ENCODE results near the gene ORC2.
"Not testable (repeated sequence)": the region's sequence is repeated elsewhere in the genome, so short reads cannot be mapped to it uniquely, and the experiment has no call there.

The ORC2 gene

DNA sequence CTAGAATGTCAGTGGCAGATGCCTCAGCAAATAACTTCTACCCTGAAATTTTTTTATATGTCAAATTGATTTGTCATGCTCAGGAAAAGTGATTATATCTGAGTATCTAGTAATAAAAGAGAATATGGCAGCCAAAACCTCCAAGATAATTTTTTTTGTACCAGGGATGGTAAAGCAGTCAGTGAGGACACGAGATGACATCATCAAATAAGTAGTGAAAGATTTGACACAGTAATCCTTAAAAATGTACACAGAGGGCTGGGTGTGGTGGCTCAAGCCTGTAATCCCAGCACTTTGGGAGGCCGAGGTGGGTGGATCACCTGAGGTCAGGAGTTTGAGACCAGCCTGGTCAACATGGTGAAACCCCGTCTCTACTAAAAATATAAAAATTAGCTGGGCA is 6.6 kb upstream of the ORC2 start:
- not testable (repeated sequence) for H3K27me3 ChIP-seq (ENCODE audit: control insufficient read depth in 5 of 5, insufficient read depth in 4 of 5, low read length in 5 of 5); H3K9ac ChIP-seq (ENCODE audit: low read length in 5 of 5); H3K9me3 ChIP-seq (ENCODE audit: control insufficient read depth in 5 of 5, low read length in 5 of 5); H3K27ac ChIP-seq (ENCODE audit: low read depth, low read length); H3K4me3 ChIP-seq (ENCODE audit: low read depth in 1 of 5, low read length in 5 of 5); H3K36me3 ChIP-seq (ENCODE audit: control insufficient read depth in 5 of 5, insufficient read depth in 5 of 5, low read length in 5 of 5)
- H3K4me1 ChIP-seq (ENCODE audit: control insufficient read depth in 5 of 5, insufficient read depth in 5 of 5, low read length in 5 of 5) = peaks cover 0 to 10% (median 5%) of the 10 kb centered on the region in 5 donors

DNA sequence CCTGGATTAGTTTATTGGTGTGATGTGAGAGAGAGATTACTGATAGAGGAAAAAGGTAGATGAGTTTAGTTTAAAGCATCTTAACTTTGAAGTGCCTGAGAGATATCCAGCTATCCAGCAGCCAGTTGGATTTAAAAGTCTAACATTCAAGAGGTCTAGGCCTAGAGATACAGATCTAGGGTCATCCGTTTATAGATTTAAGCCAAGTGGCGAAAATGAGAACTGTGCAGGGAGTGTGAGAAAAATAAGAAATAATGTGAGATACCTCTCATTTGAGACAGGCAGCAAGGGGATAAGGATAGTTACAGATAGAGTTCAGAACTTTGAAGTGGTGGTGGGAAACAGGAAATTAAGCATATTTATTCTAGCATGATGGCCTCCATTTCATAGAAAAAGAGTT is 5.3 kb upstream of the ORC2 start:
- H3K9me3 ChIP-seq (ENCODE audit: control insufficient read depth in 5 of 5, low read length in 5 of 5) = no peaks in the 10 kb centered on the region
- H3K4me1 ChIP-seq (ENCODE audit: control insufficient read depth in 5 of 5, insufficient read depth in 5 of 5, low read length in 5 of 5) = peaks cover 0 to 19% (median 12%) of the 10 kb centered on the region in 5 donors
- H3K27me3 ChIP-seq (ENCODE audit: control insufficient read depth in 5 of 5, insufficient read depth in 4 of 5, low read length in 5 of 5) = no peaks in the 10 kb centered on the region
- no peak overlapping the region for H3K27ac ChIP-seq (ENCODE audit: low read depth, low read length)
- H3K4me3 ChIP-seq (ENCODE audit: low read depth in 1 of 5, low read length in 5 of 5) = no peak overlapping the region
- peaks cover 0 to 9% (median 0%) of the 10 kb centered on the region in 5 donors for H3K36me3 ChIP-seq (ENCODE audit: control insufficient read depth in 5 of 5, insufficient read depth in 5 of 5, low read length in 5 of 5)
- no peak overlapping the region for H3K9ac ChIP-seq (ENCODE audit: low read length in 5 of 5)

DNA sequence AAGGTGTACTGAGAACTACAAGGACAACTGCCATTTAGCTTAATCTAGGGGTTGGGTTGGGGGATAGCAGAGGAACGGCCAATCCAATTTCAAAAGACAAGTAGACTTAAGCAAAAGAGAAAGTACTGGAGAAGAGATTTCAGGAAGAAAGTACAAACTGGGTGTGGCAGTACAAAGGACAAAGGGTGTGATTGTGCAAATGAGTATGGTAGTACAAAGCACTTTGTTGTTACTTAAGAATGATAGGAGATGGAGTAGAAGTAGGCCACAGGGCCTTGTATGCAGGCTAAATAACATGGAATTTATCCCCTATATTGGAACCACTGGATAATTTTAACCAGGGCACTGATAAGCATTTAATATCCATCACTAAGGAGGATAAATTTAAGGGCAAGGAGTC is 4.7 kb upstream of the ORC2 start:
- peaks cover 0 to 9% (median 0%) of the 10 kb centered on the region in 5 donors for H3K36me3 ChIP-seq (ENCODE audit: control insufficient read depth in 5 of 5, insufficient read depth in 5 of 5, low read length in 5 of 5)
- H3K27me3 ChIP-seq (ENCODE audit: control insufficient read depth in 5 of 5, insufficient read depth in 4 of 5, low read length in 5 of 5) = no peaks in the 10 kb centered on the region
- no peak overlapping the region for H3K9ac ChIP-seq (ENCODE audit: low read length in 5 of 5)
- no peak overlapping the region for H3K4me3 ChIP-seq (ENCODE audit: low read depth in 1 of 5, low read length in 5 of 5)
- H3K9me3 ChIP-seq (ENCODE audit: control insufficient read depth in 5 of 5, low read length in 5 of 5) = no peaks in the 10 kb centered on the region
- no peak overlapping the region for H3K27ac ChIP-seq (ENCODE audit: low read depth, low read length)
- peaks cover 0 to 20% (median 12%) of the 10 kb centered on the region in 5 donors for H3K4me1 ChIP-seq (ENCODE audit: control insufficient read depth in 5 of 5, insufficient read depth in 5 of 5, low read length in 5 of 5)

DNA sequence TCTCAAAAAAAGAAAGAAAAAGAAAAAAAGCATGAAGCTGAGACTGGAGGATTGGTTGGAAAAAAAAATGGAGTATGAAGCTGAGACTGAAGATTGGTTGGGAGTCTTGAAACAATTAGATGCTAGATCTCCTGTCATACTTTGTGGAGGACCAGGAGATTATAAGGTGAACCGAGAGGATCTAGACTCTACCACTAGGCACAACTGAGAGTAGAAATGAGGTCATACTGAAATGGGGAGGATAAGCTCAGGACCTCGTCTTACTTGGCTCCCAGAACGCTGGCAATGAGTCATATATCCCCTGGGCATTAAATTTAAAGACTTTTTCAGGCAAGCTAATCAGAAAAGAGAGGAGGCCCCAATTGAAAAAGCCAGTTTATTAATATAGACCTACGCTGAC is 3.3 kb upstream of the ORC2 start:
- Histone ChIP-seq H3K4me3 (ENCODE audit: low read depth in 1 of 5, low read length in 5 of 5) (no peak overlapping the region), H3K9me3 (ENCODE audit: control insufficient read depth in 5 of 5, low read length in 5 of 5) (no peaks in the 10 kb centered on the region), H3K36me3 (ENCODE audit: control insufficient read depth in 5 of 5, insufficient read depth in 5 of 5, low read length in 5 of 5) (peaks cover 0 to 4% (median 0%) of the 10 kb centered on the region in 5 donors), H3K27me3 (ENCODE audit: control insufficient read depth in 5 of 5, insufficient read depth in 4 of 5, low read length in 5 of 5) (no peaks in the 10 kb centered on the region), H3K9ac (ENCODE audit: low read length in 5 of 5) (peak overlapping the region in 1 of 5 donors; percentile 8), H3K4me1 (ENCODE audit: control insufficient read depth in 5 of 5, insufficient read depth in 5 of 5, low read length in 5 of 5) (peaks cover 6 to 33% (median 26%) of the 10 kb centered on the region in 5 donors), H3K27ac (ENCODE audit: low read depth, low read length) (no peak overlapping the region)

DNA sequence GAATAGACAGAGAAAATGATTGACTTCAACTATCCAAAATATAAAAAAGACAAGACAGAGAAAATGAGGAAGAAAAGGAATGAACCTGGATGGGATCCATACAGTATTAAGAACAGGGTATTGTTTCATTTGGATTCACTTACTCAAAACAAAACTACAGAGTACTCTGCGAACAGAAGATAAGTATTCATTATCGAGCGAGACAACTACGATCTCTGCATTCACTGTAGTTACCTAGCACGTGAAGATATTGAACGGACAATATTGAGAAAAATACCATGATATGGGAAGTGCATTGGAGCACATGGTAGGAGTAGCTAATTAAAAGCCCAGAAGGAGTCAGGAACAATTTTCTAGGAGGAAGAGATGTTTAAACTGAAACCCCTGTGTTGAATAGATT is 1.0 kb upstream of the ORC2 start:
- H3K9ac ChIP-seq (ENCODE audit: low read length in 5 of 5) = peak overlapping the region in 2 of 5 donors; percentile 73 to 82
- H3K4me1 ChIP-seq (ENCODE audit: control insufficient read depth in 5 of 5, insufficient read depth in 5 of 5, low read length in 5 of 5) = peaks cover 6 to 51% (median 41%) of the 10 kb centered on the region in 5 donors
- H3K27ac ChIP-seq (ENCODE audit: low read depth, low read length) = no peak overlapping the region

DNA sequence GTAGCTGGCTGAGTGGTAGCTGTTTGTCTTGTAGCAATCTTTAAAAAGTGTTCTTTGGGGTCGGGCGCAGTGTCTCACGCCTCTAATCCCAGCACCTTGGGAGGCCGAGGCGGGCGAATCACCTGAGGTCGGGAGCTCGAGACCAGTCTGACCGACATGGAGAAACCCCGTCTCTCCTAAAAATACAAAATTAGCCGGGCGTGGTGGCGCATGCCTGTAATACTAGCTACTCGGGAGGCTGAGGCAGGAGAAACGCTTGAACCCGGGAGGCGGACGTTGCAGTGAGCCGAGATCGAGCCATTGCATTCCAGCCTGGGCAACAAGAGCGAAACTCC is 425 bp upstream of the ORC2 start:
- H3K36me3 ChIP-seq (ENCODE audit: control insufficient read depth in 5 of 5, insufficient read depth in 5 of 5, low read length in 5 of 5); H3K9me3 ChIP-seq (ENCODE audit: control insufficient read depth in 5 of 5, low read length in 5 of 5); H3K27me3 ChIP-seq (ENCODE audit: control insufficient read depth in 5 of 5, insufficient read depth in 4 of 5, low read length in 5 of 5): not testable (repeated sequence)
- Histone ChIP-seq H3K4me3 (ENCODE audit: low read depth in 1 of 5, low read length in 5 of 5) (peak overlapping the region; percentile 87 to 98 (median 97)), H3K9ac (ENCODE audit: low read length in 5 of 5) (peak overlapping the region; percentile 11 to 92 (median 78)), H3K4me1 (ENCODE audit: control insufficient read depth in 5 of 5, insufficient read depth in 5 of 5, low read length in 5 of 5) (peaks cover 6 to 54% (median 41%) of the 10 kb centered on the region in 5 donors), H3K27ac (ENCODE audit: low read depth, low read length) (peak overlapping the region; percentile 76)

More for the DNA sequence above, 1.0 kb upstream of the ORC2 start:
- Histone ChIP-seq H3K36me3 (ENCODE audit: control insufficient read depth in 5 of 5, insufficient read depth in 5 of 5, low read length in 5 of 5) (no peaks in the 10 kb centered on the region), H3K4me3 (ENCODE audit: low read depth in 1 of 5, low read length in 5 of 5) (peak overlapping the region; percentile 87 to 98 (median 97)), H3K27me3 (ENCODE audit: control insufficient read depth in 5 of 5, insufficient read depth in 4 of 5, low read length in 5 of 5) (no peaks in the 10 kb centered on the region), H3K9me3 (ENCODE audit: control insufficient read depth in 5 of 5, low read length in 5 of 5) (no peaks in the 10 kb centered on the region)

DNA sequence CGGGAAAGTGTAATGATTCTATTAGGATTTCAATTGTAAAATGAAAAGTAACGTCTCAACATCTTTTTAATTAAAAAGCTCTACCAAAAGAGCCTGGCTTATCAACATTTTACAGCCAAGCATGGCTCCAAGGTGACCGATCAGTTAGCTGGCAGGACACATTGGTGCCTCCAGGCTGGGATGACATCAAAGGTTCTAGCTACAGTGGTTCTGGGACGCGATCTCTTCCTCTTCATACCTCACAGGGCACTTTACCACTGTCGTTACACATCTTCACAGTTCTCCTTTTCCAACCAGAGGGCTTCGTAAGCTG is 693 bp downstream of the ORC2 start:
- Histone ChIP-seq H3K9me3 (ENCODE audit: control insufficient read depth in 5 of 5, low read length in 5 of 5) (no peaks in the 10 kb centered on the region), H3K4me1 (ENCODE audit: control insufficient read depth in 5 of 5, insufficient read depth in 5 of 5, low read length in 5 of 5) (peaks cover 6 to 54% (median 41%) of the 10 kb centered on the region in 5 donors), H3K9ac (ENCODE audit: low read length in 5 of 5) (peak overlapping the region; percentile 66 to 92 (median 78)), H3K4me3 (ENCODE audit: low read depth in 1 of 5, low read length in 5 of 5) (peak overlapping the region; percentile 89 to 98 (median 97)), H3K36me3 (ENCODE audit: control insufficient read depth in 5 of 5, insufficient read depth in 5 of 5, low read length in 5 of 5) (peaks cover 0 to 5% (median 0%) of the 10 kb centered on the region in 5 donors), H3K27me3 (ENCODE audit: control insufficient read depth in 5 of 5, insufficient read depth in 4 of 5, low read length in 5 of 5) (no peaks in the 10 kb centered on the region), H3K27ac (ENCODE audit: low read depth, low read length) (peak overlapping the region; percentile 76)

DNA sequence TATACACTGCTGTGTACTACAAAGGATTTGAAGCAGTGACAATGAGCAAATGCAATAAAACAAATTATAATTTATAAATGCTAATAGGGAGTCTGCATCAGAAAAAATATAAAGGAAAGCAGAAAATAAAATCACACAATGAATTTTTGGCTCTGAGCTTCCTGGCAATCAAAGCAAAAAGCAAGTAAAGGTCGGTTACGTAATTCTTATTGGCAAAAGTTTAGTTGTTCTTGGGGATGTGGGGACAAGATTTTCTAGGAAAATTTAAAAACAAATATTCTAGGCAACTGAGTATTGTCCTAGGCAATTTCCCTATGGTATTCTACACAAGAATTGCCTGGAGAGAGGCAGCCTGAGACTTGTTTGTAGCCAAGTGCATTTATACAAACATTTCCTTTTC is 1.8 kb downstream of the ORC2 start:
- H3K4me1 ChIP-seq (ENCODE audit: control insufficient read depth in 5 of 5, insufficient read depth in 5 of 5, low read length in 5 of 5) = peaks cover 6 to 48% (median 37%) of the 10 kb centered on the region in 5 donors
- H3K27ac ChIP-seq (ENCODE audit: low read depth, low read length) = peak overlapping the region; percentile 76
- peaks cover 3 to 13% (median 7%) of the 10 kb centered on the region in 5 donors for H3K36me3 ChIP-seq (ENCODE audit: control insufficient read depth in 5 of 5, insufficient read depth in 5 of 5, low read length in 5 of 5)
- no peak overlapping the region for H3K9ac ChIP-seq (ENCODE audit: low read length in 5 of 5)
- no peaks in the 10 kb centered on the region for H3K27me3 ChIP-seq (ENCODE audit: control insufficient read depth in 5 of 5, insufficient read depth in 4 of 5, low read length in 5 of 5)
- peak overlapping the region in 1 of 5 donors; percentile 15 for H3K4me3 ChIP-seq (ENCODE audit: low read depth in 1 of 5, low read length in 5 of 5)
- H3K9me3 ChIP-seq (ENCODE audit: control insufficient read depth in 5 of 5, low read length in 5 of 5) = no peaks in the 10 kb centered on the region

DNA sequence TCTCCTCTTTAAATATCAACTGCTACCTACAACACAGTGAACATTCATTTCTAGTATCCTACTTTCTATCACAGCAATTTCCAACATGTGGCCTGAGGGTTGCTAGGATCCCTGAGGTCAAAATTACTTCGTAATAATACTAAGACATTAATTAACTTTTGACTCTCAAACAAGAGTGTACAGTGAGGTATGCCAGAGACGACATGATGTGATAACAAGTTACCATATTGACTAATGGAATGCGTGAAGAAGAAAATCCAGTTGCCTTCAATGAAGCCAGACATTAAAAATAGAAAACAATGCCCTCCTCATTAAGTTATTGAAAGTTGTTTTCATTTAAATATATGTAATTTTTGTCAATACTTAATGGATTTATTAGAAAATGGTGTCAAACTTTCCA is 13.1 kb downstream of the ORC2 start:
- H3K9ac ChIP-seq (ENCODE audit: low read length in 5 of 5) = no peak overlapping the region
- no peaks in the 10 kb centered on the region for H3K4me1 ChIP-seq (ENCODE audit: control insufficient read depth in 5 of 5, insufficient read depth in 5 of 5, low read length in 5 of 5)
- peaks cover 17 to 46% (median 29%) of the 10 kb centered on the region in 5 donors for H3K36me3 ChIP-seq (ENCODE audit: control insufficient read depth in 5 of 5, insufficient read depth in 5 of 5, low read length in 5 of 5)
- no peaks in the 10 kb centered on the region for H3K9me3 ChIP-seq (ENCODE audit: control insufficient read depth in 5 of 5, low read length in 5 of 5)
- H3K4me3 ChIP-seq (ENCODE audit: low read depth in 1 of 5, low read length in 5 of 5) = no peak overlapping the region
- H3K27me3 ChIP-seq (ENCODE audit: control insufficient read depth in 5 of 5, insufficient read depth in 4 of 5, low read length in 5 of 5) = no peaks in the 10 kb centered on the region
- no peak overlapping the region for H3K27ac ChIP-seq (ENCODE audit: low read depth, low read length)

DNA sequence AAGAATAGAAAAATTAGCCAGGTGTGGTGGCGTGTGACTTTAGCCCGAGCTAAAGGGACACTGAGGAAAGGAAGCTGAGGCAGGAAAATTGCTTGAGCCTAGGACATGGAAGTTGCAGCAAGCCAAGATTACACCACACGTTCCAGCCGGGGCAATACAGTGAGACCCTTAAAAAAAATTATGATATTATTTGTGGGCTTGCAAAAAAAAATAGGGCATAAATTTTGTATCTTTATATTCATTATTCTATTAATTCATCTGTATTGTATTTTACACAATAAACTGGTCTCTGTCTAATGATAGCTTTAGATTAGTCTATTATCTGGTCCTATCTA is 18.1 kb downstream of the ORC2 start:
- Histone ChIP-seq H3K4me3 (ENCODE audit: low read depth in 1 of 5, low read length in 5 of 5) (no peak overlapping the region), H3K36me3 (ENCODE audit: control insufficient read depth in 5 of 5, insufficient read depth in 5 of 5, low read length in 5 of 5) (peaks cover 14 to 62% (median 27%) of the 10 kb centered on the region in 5 donors), H3K27ac (ENCODE audit: low read depth, low read length) (no peak overlapping the region), H3K9me3 (ENCODE audit: control insufficient read depth in 5 of 5, low read length in 5 of 5) (no peaks in the 10 kb centered on the region), H3K9ac (ENCODE audit: low read length in 5 of 5) (no peak overlapping the region), H3K4me1 (ENCODE audit: control insufficient read depth in 5 of 5, insufficient read depth in 5 of 5, low read length in 5 of 5) (peaks cover 0 to 8% (median 3%) of the 10 kb centered on the region in 5 donors), H3K27me3 (ENCODE audit: control insufficient read depth in 5 of 5, insufficient read depth in 4 of 5, low read length in 5 of 5) (no peaks in the 10 kb centered on the region)

Measured in subcutaneous abdominal adipose tissue (tissue), 5 donors.